Neural cell (in vitro differentiated cells): Measurements from ENCODE around the gene LIMK1. TPM values are rescaled to one million over a fixed set of nuclear protein-coding genes. Genes with fewer than 3 reads are reported as not detected.

Experiments used
- H2AFZ ChIP-seq: fragments of 200-600, 300-800 bp; sonication (generic), shearing (Covaris generic); 2 replicates; pipeline ENCODE4 v1.6.0; 2014; ENCODE audit warnings: low read depth, mild to moderate bottlenecking, antibody characterized with exemption, low read length, moderate library complexity
- H3F3A ChIP-seq: fragments of 200-600 bp; shearing (Covaris generic); 2 replicates; pipeline ENCODE4 v1.6.1; 2016; ENCODE audit warnings: mild to moderate bottlenecking, moderate library complexity, mixed read lengths, antibody characterized with exemption, low read length; ENCODE audit not compliant: insufficient read depth, poor library complexity, severe bottlenecking
- H3K27ac ChIP-seq: fragments of 200-600, 300-800 bp; sonication (generic), shearing (Covaris generic); 2 replicates; pipeline ENCODE4 v1.5.1; 2014; ENCODE audit warnings: mild to moderate bottlenecking, low read length, moderate library complexity
- H3K27me3 ChIP-seq: fragments of 300-800, 200-600 bp; sonication (generic), shearing (Covaris generic); 2 replicates; pipeline ENCODE4 v1.6.0; 2014; ENCODE audit warnings: mild to moderate bottlenecking, low read depth, low read length, moderate library complexity; ENCODE audit not compliant: insufficient read depth
- H3K36me3 ChIP-seq: fragments of 300-800, 200-600 bp; sonication (generic), shearing (Covaris generic); 2 replicates; pipeline ENCODE4 v1.5.1; 2014; ENCODE audit warnings: mild to moderate bottlenecking, antibody characterized with exemption, low read length, moderate library complexity; ENCODE audit not compliant: insufficient read depth
- H3K4me2 ChIP-seq: fragments of 300-800, 200-600 bp; sonication (generic), shearing (Covaris generic); 2 replicates; pipeline ENCODE4 v1.6.0; 2014; ENCODE audit warnings: mild to moderate bottlenecking, low read length
- H3K4me3 ChIP-seq: fragments of 300-800, 200-600 bp; sonication (generic), shearing (Covaris generic); 2 replicates; pipeline ENCODE4 v1.5.1; 2014; ENCODE audit warnings: mild to moderate bottlenecking, low read length, moderate library complexity
- H3K79me2 ChIP-seq: fragments of 200-600 bp; shearing (Covaris generic); replicated peaks from 2 replicates; pipeline ENCODE4 v1.6.0; 2014; ENCODE audit warnings: mild to moderate bottlenecking, low read length, moderate library complexity; ENCODE audit not compliant: insufficient read depth
- H3K9ac ChIP-seq: fragments of 300-800, 200-600 bp; sonication (generic), shearing (Covaris generic); 2 replicates; pipeline ENCODE4 v1.6.1; 2016; ENCODE audit warnings: mild to moderate bottlenecking, low read length, mixed read lengths
- H3K9me2 ChIP-seq: fragments of 200-600 bp; shearing (Covaris generic); 2 replicates; pipeline ENCODE4 v1.6.1; 2016; ENCODE audit warnings: mild to moderate bottlenecking, low read length, mixed read lengths; ENCODE audit not compliant: insufficient read depth
- H3K9me3 ChIP-seq: fragments of 200-600, 300-800 bp; sonication (generic), shearing (Covaris generic); 2 replicates; pipeline ENCODE4 v1.6.1; 2016; ENCODE audit warnings: mild to moderate bottlenecking, mixed run types, low read length, moderate library complexity, mixed read lengths
- H4K20me1 ChIP-seq: fragments of 200-600 bp; shearing (Covaris generic); 2 replicates; pipeline ENCODE4 v1.6.1; 2016; ENCODE audit warnings: mild to moderate bottlenecking, mixed run types; ENCODE audit not compliant: insufficient read depth
- EP300 ChIP-seq: fragments of 450-650 bp; conservative IDR thresholded peaks from 2 replicates; pipeline ENCODE4 v1.6.1; 2014; ENCODE audit warnings: antibody characterized with exemption, mild to moderate bottlenecking, moderate library complexity; ENCODE audit not compliant: poor library complexity, severe bottlenecking
- EZH2 ChIP-seq: fragments of 200-600, 300-800 bp; shearing (Covaris generic), sonication (generic); IDR thresholded peaks from 2 replicates; pipeline ENCODE4 v1.6.1; 2014; ENCODE audit warnings: antibody characterized with exemption, low read length, borderline replicate concordance, mild to moderate bottlenecking; ENCODE audit not compliant: insufficient read depth, poor library complexity, severe bottlenecking
- MXI1 ChIP-seq: fragments of 450-650 bp; conservative IDR thresholded peaks from 2 replicates; pipeline ENCODE4 v1.6.1; 2014; ENCODE audit warnings: antibody characterized with exemption, mild to moderate bottlenecking; ENCODE audit not compliant: poor library complexity, severe bottlenecking
- POLR2AphosphoS5 ChIP-seq: IDR thresholded peaks from 2 replicates; pipeline ENCODE4 v1.6.1; 2012
- RAD21 ChIP-seq: fragments of 450-650 bp; conservative IDR thresholded peaks from 2 replicates; pipeline ENCODE4 v1.6.1; 2014; ENCODE audit warnings: antibody characterized with exemption, mild to moderate bottlenecking, moderate library complexity
- SMC3 ChIP-seq: fragments of 450-650 bp; conservative IDR thresholded peaks from 2 replicates; pipeline ENCODE4 v1.6.1; 2014; ENCODE audit warnings: antibody characterized with exemption, mild to moderate bottlenecking, moderate library complexity; ENCODE audit not compliant: poor library complexity
- TAF1 ChIP-seq: IDR thresholded peaks from 2 replicates; pipeline ENCODE4 v1.6.1; 2012; ENCODE audit warnings: low read depth
- polyA plus RNA-seq: library from polyadenylated mRNA; depleted of rRNA; stranded (reverse); fragments of >200 nt; gene quantifications from 2 replicates; pipeline ENCODE4 v1.2.3, GENCODE V29; 2014
- TF ChIP-seq, protein P1 (sequence below): IDR thresholded peaks from 2 replicates; pipeline ENCODE4 v1.6.1; 2012; ENCODE audit warnings: borderline replicate concordance
- TF ChIP-seq, protein P2 (sequence below): fragments of 450-650 bp; IDR thresholded peaks from 2 replicates; pipeline ENCODE4 v1.5.1; 2014; ENCODE audit warnings: antibody characterized with exemption, mild to moderate bottlenecking, moderate library complexity; ENCODE audit not compliant: poor library complexity, severe bottlenecking

Gene LIMK1
- polyA plus RNA-seq, 1 donor from 2014 or later = 21.1 TPM

DNA sequence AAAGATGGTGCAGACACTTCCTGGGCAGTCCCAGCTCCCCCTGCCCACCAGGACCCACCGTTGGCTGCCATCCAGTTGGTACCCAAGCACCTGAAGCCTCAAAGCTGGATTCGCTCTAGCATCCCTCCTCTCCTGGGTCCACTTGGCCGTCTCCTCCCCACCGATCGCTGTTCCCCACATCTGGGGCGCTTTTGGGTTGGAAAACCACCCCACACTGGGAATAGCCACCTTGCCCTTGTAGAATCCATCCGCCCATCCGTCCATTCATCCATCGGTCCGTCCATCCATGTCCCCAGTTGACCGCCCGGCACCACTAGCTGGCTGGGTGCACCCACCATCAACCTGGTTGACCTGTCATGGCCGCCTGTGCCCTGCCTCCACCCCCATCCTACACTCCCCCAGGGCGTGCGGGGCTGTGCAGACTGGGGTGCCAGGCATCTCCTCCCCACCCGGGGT lies 14.5 kb upstream of the LIMK1 start:
- H3K4me2 ChIP-seq = no peak overlapping the region
- TF ChIP-seq, protein P1, sequence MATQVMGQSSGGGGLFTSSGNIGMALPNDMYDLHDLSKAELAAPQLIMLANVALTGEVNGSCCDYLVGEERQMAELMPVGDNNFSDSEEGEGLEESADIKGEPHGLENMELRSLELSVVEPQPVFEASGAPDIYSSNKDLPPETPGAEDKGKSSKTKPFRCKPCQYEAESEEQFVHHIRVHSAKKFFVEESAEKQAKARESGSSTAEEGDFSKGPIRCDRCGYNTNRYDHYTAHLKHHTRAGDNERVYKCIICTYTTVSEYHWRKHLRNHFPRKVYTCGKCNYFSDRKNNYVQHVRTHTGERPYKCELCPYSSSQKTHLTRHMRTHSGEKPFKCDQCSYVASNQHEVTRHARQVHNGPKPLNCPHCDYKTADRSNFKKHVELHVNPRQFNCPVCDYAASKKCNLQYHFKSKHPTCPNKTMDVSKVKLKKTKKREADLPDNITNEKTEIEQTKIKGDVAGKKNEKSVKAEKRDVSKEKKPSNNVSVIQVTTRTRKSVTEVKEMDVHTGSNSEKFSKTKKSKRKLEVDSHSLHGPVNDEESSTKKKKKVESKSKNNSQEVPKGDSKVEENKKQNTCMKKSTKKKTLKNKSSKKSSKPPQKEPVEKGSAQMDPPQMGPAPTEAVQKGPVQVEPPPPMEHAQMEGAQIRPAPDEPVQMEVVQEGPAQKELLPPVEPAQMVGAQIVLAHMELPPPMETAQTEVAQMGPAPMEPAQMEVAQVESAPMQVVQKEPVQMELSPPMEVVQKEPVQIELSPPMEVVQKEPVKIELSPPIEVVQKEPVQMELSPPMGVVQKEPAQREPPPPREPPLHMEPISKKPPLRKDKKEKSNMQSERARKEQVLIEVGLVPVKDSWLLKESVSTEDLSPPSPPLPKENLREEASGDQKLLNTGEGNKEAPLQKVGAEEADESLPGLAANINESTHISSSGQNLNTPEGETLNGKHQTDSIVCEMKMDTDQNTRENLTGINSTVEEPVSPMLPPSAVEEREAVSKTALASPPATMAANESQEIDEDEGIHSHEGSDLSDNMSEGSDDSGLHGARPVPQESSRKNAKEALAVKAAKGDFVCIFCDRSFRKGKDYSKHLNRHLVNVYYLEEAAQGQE = no peak
- TF ChIP-seq POLR2AphosphoS5 (no peak), RAD21 (no peak), TAF1 (no peak), MXI1 (no peak), EZH2 (no peak), SMC3 (no peak), EP300 (no peak)
- TF ChIP-seq, protein P2, sequence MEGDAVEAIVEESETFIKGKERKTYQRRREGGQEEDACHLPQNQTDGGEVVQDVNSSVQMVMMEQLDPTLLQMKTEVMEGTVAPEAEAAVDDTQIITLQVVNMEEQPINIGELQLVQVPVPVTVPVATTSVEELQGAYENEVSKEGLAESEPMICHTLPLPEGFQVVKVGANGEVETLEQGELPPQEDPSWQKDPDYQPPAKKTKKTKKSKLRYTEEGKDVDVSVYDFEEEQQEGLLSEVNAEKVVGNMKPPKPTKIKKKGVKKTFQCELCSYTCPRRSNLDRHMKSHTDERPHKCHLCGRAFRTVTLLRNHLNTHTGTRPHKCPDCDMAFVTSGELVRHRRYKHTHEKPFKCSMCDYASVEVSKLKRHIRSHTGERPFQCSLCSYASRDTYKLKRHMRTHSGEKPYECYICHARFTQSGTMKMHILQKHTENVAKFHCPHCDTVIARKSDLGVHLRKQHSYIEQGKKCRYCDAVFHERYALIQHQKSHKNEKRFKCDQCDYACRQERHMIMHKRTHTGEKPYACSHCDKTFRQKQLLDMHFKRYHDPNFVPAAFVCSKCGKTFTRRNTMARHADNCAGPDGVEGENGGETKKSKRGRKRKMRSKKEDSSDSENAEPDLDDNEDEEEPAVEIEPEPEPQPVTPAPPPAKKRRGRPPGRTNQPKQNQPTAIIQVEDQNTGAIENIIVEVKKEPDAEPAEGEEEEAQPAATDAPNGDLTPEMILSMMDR = no peak
- no peak overlapping the region for H3K9ac ChIP-seq
- H2AFZ ChIP-seq = no peak overlapping the region
- H3K4me3 ChIP-seq = no peak overlapping the region
- H3K36me3 ChIP-seq = no peaks in the 10 kb centered on the region
- no peaks in the 10 kb centered on the region for H3K27me3 ChIP-seq
- H3F3A ChIP-seq = no peaks in the 10 kb centered on the region
- no peaks in the 10 kb centered on the region for H3K79me2 ChIP-seq
- no peak overlapping the region for H3K27ac ChIP-seq
- no peaks in the 10 kb centered on the region for H3K9me3 ChIP-seq
- no peaks in the 10 kb centered on the region for H3K9me2 ChIP-seq
- no peaks in the 10 kb centered on the region for H4K20me1 ChIP-seq

DNA sequence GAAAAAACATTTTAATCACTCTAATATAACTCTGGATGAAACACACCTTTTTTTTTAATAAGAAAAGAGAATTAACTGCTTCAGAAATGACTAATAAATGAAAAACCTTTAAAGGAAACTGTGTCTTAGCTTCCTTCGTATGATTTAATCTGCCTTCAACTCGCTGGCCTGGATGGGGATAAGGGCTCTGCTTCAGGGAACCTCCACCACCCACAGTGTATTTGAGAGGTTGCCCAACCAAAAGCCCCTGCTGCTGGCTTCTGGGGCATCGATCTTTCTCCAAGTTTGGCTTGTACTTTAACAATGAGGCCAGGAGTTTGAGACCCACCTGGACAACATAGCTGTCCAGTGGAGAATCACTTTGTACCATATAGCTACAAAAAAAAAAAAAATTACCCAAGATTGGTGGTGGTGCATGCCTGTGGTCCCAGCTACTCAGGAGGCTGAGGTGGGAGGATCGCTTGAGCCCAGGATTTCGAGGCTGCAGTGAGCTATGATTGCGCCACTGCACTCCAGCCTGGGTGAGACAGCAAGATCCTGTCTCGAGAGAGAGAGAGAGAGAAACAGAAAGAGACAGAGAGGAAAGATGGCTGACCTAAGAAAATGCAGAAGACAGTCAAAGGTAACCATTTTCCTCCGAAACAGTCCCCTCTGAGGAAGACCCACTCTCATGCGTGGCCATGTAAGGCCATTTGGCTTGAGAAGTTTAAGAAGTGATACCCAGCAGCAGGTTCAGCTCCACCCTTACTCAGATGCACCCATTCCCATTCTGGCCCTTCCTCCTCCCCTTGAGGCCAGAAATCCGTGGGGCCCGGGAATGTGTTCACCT lies 13.6 kb upstream of the LIMK1 start:
- TF ChIP-seq EZH2 = no peak
- no peak for TF ChIP-seq SMC3
- no peak for TF ChIP-seq EP300
- TF ChIP-seq, protein P2 = no peak
- no peak for TF ChIP-seq TAF1
- no peak for TF ChIP-seq RAD21
- TF ChIP-seq, protein P1 = no peak
- TF ChIP-seq MXI1 = no peak
- no peak for TF ChIP-seq POLR2AphosphoS5
- Histone ChIP-seq H3F3A (no peaks in the 10 kb centered on the region), H2AFZ (no peak overlapping the region), H3K27ac (no peak overlapping the region), H3K27me3 (no peaks in the 10 kb centered on the region), H3K4me2 (no peak overlapping the region), H3K9ac (no peak overlapping the region), H3K79me2 (no peaks in the 10 kb centered on the region), H3K36me3 (no peaks in the 10 kb centered on the region), H3K4me3 (no peak overlapping the region), H3K9me3 (no peaks in the 10 kb centered on the region), H3K9me2 (no peaks in the 10 kb centered on the region), H4K20me1 (no peaks in the 10 kb centered on the region)
